Right lobe of liver (tissue), 6 donors: Measurements from ENCODE around the gene MBOAT1. TPM values are rescaled to one million over a fixed set of nuclear protein-coding genes. Genes with fewer than 3 reads are reported as not detected.

Experiments
- ATAC-seq, 4 donors: fragments of 200-7000 bp; cut with Tn5 transposase; one replicate each; pipeline ENCODE4 v1.9.1; 2020; ENCODE audit warnings: mild to moderate bottlenecking in 4 of 4, moderate library complexity in 4 of 4
- DNase-seq, 3 donors: peaks; one replicate each; pipeline ENCODE4 v3.0.0-alpha.2; 2020
- H3K27ac ChIP-seq, 3 donors: fragments of 200-600 bp; one replicate each; pipeline ENCODE4 v1.8.0; 2022
- H3K27me3 ChIP-seq, 2 donors: fragments of 200-600 bp; one replicate each; pipeline ENCODE4 v1.8.0; 2022
- H3K36me3 ChIP-seq, 4 donors: fragments of 200-600 bp; sonication (generic) in 1 of 4; one replicate each; pipeline versions ENCODE4 v1.5.1 to v1.8.0; 2017 to 2022; ENCODE audit warnings: control low read depth in 1 of 4
- H3K4me1 ChIP-seq, 4 donors: fragments of 200-600 bp; sonication (generic) in 1 of 4; one replicate each; pipeline versions ENCODE4 v1.5.1 to v1.8.0; 2017 to 2022; ENCODE audit warnings: control low read depth in 1 of 4
- H3K4me3 ChIP-seq, 3 donors: fragments of 200-600 bp; one replicate each; pipeline ENCODE4 v1.8.0; 2022
- H3K9me3 ChIP-seq, 4 donors: fragments of 200-600 bp; sonication (generic) in 1 of 4; one replicate each; pipeline versions ENCODE4 v1.5.1 to v1.8.0; 2017 to 2022; ENCODE audit warnings: control low read depth in 1 of 4
- POLR2A ChIP-seq: fragments of 450-650 bp; IDR thresholded peaks from one replicate; pipeline ENCODE4 v1.6.1; 2017; ENCODE audit warnings: antibody characterized with exemption, mild to moderate bottlenecking
- WGBS: methylation state at CpG from one replicate; pipeline ENCODE4 v1.1.6; 2018; ENCODE audit warnings: low coverage, low lambda C conversion rate; ENCODE audit not compliant: insufficient coverage; ENCODE audit errors: missing lambda C conversion rate; 5-methylcytosine and 5-hydroxymethylcytosine counted together
- intact Hi-C, 2 donors: fragments of 100-400 bp; cut with DNase I; formaldehyde crosslinking; loops; one replicate each; pipeline versions ENCODE4 v1.11.2 to v1.14.1; 2022
- total RNA-seq, 6 experiments: library from RNA; depleted of rRNA in 2 of 6; stranded (reverse); fragments of >200 nt in 2 of 6; fragmentation: NEBNext Ultra II Directional in 3 of 6; extraction: Animal tissue kit (Norgen Biotek cat#: 25700) in 3 of 6; gene quantifications; one replicate each; pipeline versions ENCODE4 v1.1.0 to v1.2.4, GENCODE V29; 2016 to 2023
- TF ChIP-seq, protein P1 (sequence below), 4 donors: fragments of 200-600 bp in 3 of 4; fragments of 450-650 bp in 1 of 4; IDR thresholded peaks; one replicate each; pipeline versions ENCODE4 v1.5.1 to v1.8.0; 2016 to 2022; ENCODE audit warnings: antibody characterized with exemption in 4 of 4, mild to moderate bottlenecking in 2 of 4
- donor health status: DM: no; HTN: yes; CAD: no.
- donor health status: DM: no; HTN: no; CAD: no.
- donor health status: DM: no; HTN: no; CAD: no.
- donor health status: DM: no; HTN: yes; CAD: no.
- donor health status: DM: no; HTN: yes; CAD: no.

Gene MBOAT1
- total RNA-seq, 6 experiments from 2014 or later: 3.6 to 10.0 (median 5.9) TPM

DNA sequence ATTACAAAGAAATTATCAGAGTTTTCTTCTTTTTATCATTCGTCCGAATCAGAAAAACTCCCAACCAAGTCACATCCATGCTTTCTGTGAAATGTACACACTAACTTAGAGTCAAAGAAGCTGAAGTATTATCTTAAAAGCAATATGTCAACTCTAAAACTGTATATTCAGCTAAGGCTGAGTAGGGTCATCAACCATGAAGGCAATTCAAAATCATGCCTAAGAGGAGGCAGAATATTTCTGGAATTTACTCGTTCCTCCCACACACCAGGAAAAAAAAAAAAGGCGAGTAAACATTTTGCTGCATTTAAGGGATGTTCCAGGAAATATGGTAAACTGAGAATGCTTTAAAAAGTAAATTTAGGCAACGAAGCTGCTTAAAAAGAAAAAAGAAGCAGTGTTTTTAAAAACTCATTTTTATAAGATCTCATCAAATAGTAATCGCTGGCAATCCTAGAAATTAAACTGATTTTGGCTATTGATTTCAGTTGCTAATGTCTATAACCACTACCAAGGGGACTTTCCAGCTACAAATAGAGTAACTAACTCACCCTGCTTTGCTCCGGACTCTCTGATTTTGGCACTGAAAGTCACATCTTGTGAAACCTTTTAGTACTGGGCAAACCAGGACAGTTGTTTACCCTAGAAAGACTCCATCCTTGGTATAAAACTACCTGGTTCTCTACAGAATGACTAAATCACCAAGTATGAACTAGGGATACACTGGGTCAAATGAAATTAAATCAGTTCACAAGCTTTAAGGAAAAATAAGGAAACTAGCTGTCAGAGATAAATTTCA lies 82.8 kb downstream of the MBOAT1 start:
- Histone ChIP-seq H3K36me3 (no peaks in the 10 kb centered on the region), H3K4me3 (no peak overlapping the region), H3K27me3 (no peaks in the 10 kb centered on the region), H3K4me1 (peaks cover 0 to 12% (median 1%) of the 10 kb centered on the region in 4 donors), H3K9me3 (no peaks in the 10 kb centered on the region), H3K27ac (peak overlapping the region; percentile 76 to 86 (median 85))
- peak; percentile 58 to 76 (median 64) for ATAC-seq
- no peak for TF ChIP-seq POLR2A
- TF ChIP-seq, protein P1, sequence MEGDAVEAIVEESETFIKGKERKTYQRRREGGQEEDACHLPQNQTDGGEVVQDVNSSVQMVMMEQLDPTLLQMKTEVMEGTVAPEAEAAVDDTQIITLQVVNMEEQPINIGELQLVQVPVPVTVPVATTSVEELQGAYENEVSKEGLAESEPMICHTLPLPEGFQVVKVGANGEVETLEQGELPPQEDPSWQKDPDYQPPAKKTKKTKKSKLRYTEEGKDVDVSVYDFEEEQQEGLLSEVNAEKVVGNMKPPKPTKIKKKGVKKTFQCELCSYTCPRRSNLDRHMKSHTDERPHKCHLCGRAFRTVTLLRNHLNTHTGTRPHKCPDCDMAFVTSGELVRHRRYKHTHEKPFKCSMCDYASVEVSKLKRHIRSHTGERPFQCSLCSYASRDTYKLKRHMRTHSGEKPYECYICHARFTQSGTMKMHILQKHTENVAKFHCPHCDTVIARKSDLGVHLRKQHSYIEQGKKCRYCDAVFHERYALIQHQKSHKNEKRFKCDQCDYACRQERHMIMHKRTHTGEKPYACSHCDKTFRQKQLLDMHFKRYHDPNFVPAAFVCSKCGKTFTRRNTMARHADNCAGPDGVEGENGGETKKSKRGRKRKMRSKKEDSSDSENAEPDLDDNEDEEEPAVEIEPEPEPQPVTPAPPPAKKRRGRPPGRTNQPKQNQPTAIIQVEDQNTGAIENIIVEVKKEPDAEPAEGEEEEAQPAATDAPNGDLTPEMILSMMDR (IDR thresholded peaks at IDR 0.05): no peak
- WGBS: 50% methylated on average over 7 of the region's 7 CpGs
- DNase-seq: no peak
- intact Hi-C loops: no loop called here

DNA sequence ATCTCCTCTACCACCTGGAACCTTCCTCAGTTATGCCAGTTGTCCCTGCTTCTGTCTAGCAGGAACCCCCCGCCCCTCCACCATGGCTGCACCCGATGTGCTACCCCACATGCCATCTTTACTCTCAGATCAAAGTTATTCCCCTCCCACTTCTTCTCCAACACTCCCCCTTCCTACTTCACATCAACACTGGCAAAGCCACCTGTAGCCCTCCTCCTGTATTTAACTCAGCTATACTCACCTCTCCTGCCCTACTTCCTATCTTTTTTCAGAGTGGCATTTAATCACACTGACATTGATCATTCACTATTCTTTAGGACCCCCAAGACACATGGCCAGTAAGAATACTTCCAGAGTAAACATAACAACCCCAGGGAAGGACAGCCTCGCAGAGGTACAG lies 84.3 kb downstream of the MBOAT1 start:
- H3K27ac ChIP-seq: peak overlapping the region in 2 of 3 donors; percentile 90 to 97
- no peak overlapping the region for H3K4me3 ChIP-seq
- peaks cover 0 to 12% (median 1%) of the 10 kb centered on the region in 4 donors for H3K4me1 ChIP-seq
- no peak for ATAC-seq
- H3K27me3 ChIP-seq: no peaks in the 10 kb centered on the region
- intact Hi-C loops: no loop called here
- no peaks in the 10 kb centered on the region for H3K9me3 ChIP-seq
- H3K36me3 ChIP-seq: no peaks in the 10 kb centered on the region
- TF ChIP-seq, protein P1 (IDR thresholded peaks at IDR 0.05): no peak
- no peak for TF ChIP-seq POLR2A
- no peak for DNase-seq
- WGBS: 58% methylated on average over 3 of the region's 3 CpGs

DNA sequence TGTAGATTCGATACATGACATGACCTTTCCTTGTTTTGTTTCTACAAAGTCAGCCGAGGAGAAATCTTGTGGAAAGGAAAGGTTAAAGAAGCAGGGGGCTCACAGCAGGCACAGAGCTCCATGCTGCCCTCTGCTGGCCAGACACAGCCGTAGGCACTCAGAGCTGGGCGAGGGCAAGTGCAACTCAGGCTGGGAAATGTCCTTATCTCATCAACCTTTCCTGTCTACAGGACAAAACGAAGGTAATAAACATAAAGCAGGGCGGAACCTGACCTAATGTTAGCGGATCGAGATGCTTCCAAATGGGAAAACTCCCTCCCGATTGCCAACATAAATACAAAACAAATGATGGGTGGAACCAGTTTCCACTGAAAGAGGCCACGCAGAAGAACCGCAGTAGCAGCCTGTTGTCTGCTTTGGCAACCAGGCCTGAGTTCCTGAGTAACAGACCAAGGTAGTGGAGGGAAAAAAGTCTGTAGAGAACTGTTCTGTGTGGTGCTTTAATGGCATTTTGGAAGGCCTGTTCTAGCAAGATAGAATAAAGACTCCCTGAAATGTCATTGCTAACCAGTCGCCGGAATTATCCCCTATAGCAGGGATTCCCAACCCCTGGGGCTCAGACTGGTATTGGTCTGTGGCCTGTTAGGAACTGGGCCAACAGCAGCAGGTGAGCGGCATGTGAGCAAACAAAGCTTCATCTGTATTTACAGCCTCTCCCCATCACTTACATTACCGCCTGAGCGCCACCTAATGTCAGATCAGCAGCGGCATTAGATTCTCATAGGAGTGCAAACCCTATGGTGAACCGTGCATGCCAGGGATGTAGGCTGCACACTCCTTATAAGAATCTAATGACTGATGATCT lies 85.2 kb downstream of the MBOAT1 start:
- peak; percentile 84 to 86 (median 85) for DNase-seq
- 10% methylated on average over 11 of the region's 18 CpGs for WGBS
- TF ChIP-seq POLR2A: no peak
- TF ChIP-seq, protein P1 (IDR thresholded peaks at IDR 0.05): peak; percentile 81 to 98 (median 97)
- no peaks in the 10 kb centered on the region for H3K9me3 ChIP-seq
- no peaks in the 10 kb centered on the region for H3K36me3 ChIP-seq
- H3K27ac ChIP-seq: peak overlapping the region; percentile 62 to 97 (median 90)
- ATAC-seq: peak; percentile 79 to 93 (median 83)
- peak overlapping the region in 2 of 3 donors; percentile 36 to 43 for H3K4me3 ChIP-seq
- H3K4me1 ChIP-seq: peaks cover 0 to 12% (median 1%) of the 10 kb centered on the region in 4 donors
- intact Hi-C loops: no loop called here
- H3K27me3 ChIP-seq: no peaks in the 10 kb centered on the region

- TF ChIP-seq POLR2A: no peak
- TF ChIP-seq, protein P1 (IDR thresholded peaks at IDR 0.05): no peak
- no peaks in the 10 kb centered on the region for H3K27me3 ChIP-seq
- peak overlapping the region; percentile 41 to 97 (median 90) for H3K27ac ChIP-seq
- ATAC-seq (peak; percentile 22 to 70 (median 58)), DNase-seq (no peak)
- WGBS: 38% methylated on average over 3 of the region's 3 CpGs
- H3K4me1 ChIP-seq: peaks cover 0 to 12% (median 1%) of the 10 kb centered on the region in 4 donors
- intact Hi-C loops: no loop called here
- peak overlapping the region in 2 of 3 donors; percentile 36 to 43 for H3K4me3 ChIP-seq
- no peaks in the 10 kb centered on the region for H3K36me3 ChIP-seq
- H3K9me3 ChIP-seq: no peaks in the 10 kb centered on the region
These were observed 86.0 kb downstream of the MBOAT1 start for GRCh38 chr6:20126102-20126752.
